B cell (primary cell): ENCODE results near the gene MAP4K4. TPM values are rescaled to one million over a fixed set of nuclear protein-coding genes. Genes with fewer than 3 reads are reported as not detected.

Source experiments
- ATAC-seq: fragments of 200-7000 bp; cut with Tn5 transposase; one replicate; pipeline ENCODE4 v1.10.0; 2021; ENCODE audit warnings: low read depth, mild to moderate bottlenecking, moderate number of reproducible peaks, moderate library complexity
- CTCF ChIA-PET: fragments of 350-600 bp; sonication (Branson Sonifier 250); formaldehyde crosslinking; loops from one replicate; lab custom pipeline; 2021; ENCODE audit warnings: antibody characterized with exemption, inconsistent platforms; lab: Charles Lee
- POLR2A ChIA-PET: fragments of 350-600 bp; sonication (Branson Sonifier 250); formaldehyde crosslinking; loops from one replicate; lab custom pipeline; 2021; ENCODE audit warnings: antibody characterized with exemption; lab: Charles Lee
- DNase-seq: peaks from one replicate; pipeline ENCODE4 v3.0.0; 2013
- H2AFZ ChIP-seq: 2 replicates; pipeline ENCODE4 v1.6.1; 2012; ENCODE audit warnings: mild to moderate bottlenecking, low read depth, low read length; ENCODE audit not compliant: insufficient read depth, poor library complexity, severe bottlenecking
- H3K27ac ChIP-seq, 2 donors: 1 replicate in 1 of 2; 2 replicates in 1 of 2; pipeline ENCODE4 v1.5.1; 2012 to 2013; ENCODE audit warnings: low read length in 2 of 2, mild to moderate bottlenecking in 2 of 2, moderate library complexity in 1 of 2
- H3K27me3 ChIP-seq, 4 experiments: fragments of 200-600 bp in 1 of 4; sonication (generic) in 1 of 4; replicated peaks in 1 of 4; 1 replicate in 2 of 4; 2 replicates in 2 of 4; pipeline versions ENCODE4 v1.6.1 to v1.7.0; 2013 to 2016; ENCODE audit warnings: low read length in 3 of 4, mild to moderate bottlenecking in 2 of 4, mixed read lengths in 1 of 4, moderate library complexity in 1 of 4; ENCODE audit not compliant: insufficient read depth in 4 of 4, control insufficient read depth in 3 of 4; ENCODE audit errors: control extremely low read depth in 1 of 4
- H3K36me3 ChIP-seq, 2 experiments: replicated peaks in 1 of 2; 1 replicate in 1 of 2; 2 replicates in 1 of 2; pipeline versions ENCODE4 v1.6.1 to v1.7.1; 2013; ENCODE audit warnings: low read length in 1 of 2; ENCODE audit not compliant: insufficient read depth in 2 of 2, control insufficient read depth in 1 of 2; ENCODE audit errors: control extremely low read depth in 1 of 2, extremely low read depth in 1 of 2
- H3K4me1 ChIP-seq, 2 donors: fragments of 200-600 bp in 1 of 2; sonication (generic) in 1 of 2; 1 replicate in 1 of 2; 2 replicates in 1 of 2; pipeline versions ENCODE4 v1.5.1 to v1.6.1; 2013 to 2017; ENCODE audit warnings: low read length in 2 of 2; ENCODE audit not compliant: control insufficient read depth in 2 of 2, insufficient read depth in 2 of 2
- H3K4me2 ChIP-seq: replicated peaks from 2 replicates; pipeline ENCODE3; 2012; ENCODE audit warnings: mild to moderate bottlenecking, low read depth, low read length; ENCODE audit not compliant: poor library complexity, severe bottlenecking
- H3K4me3 ChIP-seq, 5 experiments: fragments of 200-600 bp in 1 of 5; sonication (generic) in 1 of 5; 1 replicate in 3 of 5; 2 replicates in 2 of 5; pipeline versions ENCODE4 v1.5.1 to v1.7.0; 2011 to 2016; ENCODE audit warnings: low read length in 4 of 5, mild to moderate bottlenecking in 4 of 5, low read depth in 2 of 5, control low read depth in 1 of 5, moderate library complexity in 1 of 5; ENCODE audit not compliant: insufficient read depth in 1 of 5; ENCODE audit errors: control extremely low read depth in 1 of 5, extremely low read depth in 1 of 5
- H3K79me2 ChIP-seq: fragments of 200-600 bp; sonication (generic); one replicate; pipeline ENCODE4 v1.6.0; 2016; ENCODE audit warnings: low read length; ENCODE audit not compliant: control insufficient read depth, insufficient read depth
- H3K9ac ChIP-seq: fragments of 200-600 bp; sonication (generic); 2 replicates; pipeline ENCODE4 v1.6.1; 2017; ENCODE audit warnings: mild to moderate bottlenecking, low read length, moderate library complexity
- H3K9me3 ChIP-seq, 3 donors: one replicate each; pipeline versions ENCODE4 v1.6.1 to v1.7.1; 2013; ENCODE audit warnings: low read length in 2 of 3; ENCODE audit not compliant: control insufficient read depth in 2 of 3, insufficient read depth in 1 of 3; ENCODE audit errors: control extremely low read depth in 1 of 3
- H4K20me1 ChIP-seq: 2 replicates; pipeline ENCODE4 v1.6.0; 2012; ENCODE audit warnings: mild to moderate bottlenecking, low read length; ENCODE audit not compliant: insufficient read depth, control insufficient read depth, poor library complexity, severe bottlenecking
- H3K27ac Mint-ChIP-seq: one replicate; pipeline ENCODE4 v1.8.0; 2021; ENCODE audit warnings: mixed read lengths
- H3K27me3 Mint-ChIP-seq: one replicate; pipeline ENCODE4 v1.8.0; 2021; ENCODE audit warnings: mixed read lengths
- H3K4me1 Mint-ChIP-seq: one replicate; pipeline ENCODE4 v1.8.0; 2021; ENCODE audit warnings: mixed read lengths
- H3K4me3 Mint-ChIP-seq: one replicate; pipeline ENCODE4 v1.8.0; 2021; ENCODE audit warnings: mixed read lengths
- H3K9me3 Mint-ChIP-seq: one replicate; pipeline ENCODE4 v1.8.0; 2022; ENCODE audit warnings: mixed read lengths; ENCODE audit not compliant: insufficient read depth
- EZH2 ChIP-seq: IDR thresholded peaks from 2 replicates; pipeline ENCODE4 v1.6.1; 2012; ENCODE audit warnings: borderline replicate concordance, low read depth, mild to moderate bottlenecking, moderate library complexity, low read length; ENCODE audit not compliant: insufficient read depth, poor library complexity, severe bottlenecking
- WGBS: methylation state at CpG from one replicate; pipeline ENCODE4 v1.1.5; 2013; ENCODE audit warnings: missing lambda C conversion rate; ENCODE audit not compliant: insufficient coverage; 5-methylcytosine and 5-hydroxymethylcytosine counted together
- intact Hi-C: fragments of 100-400 bp; cut with micrococcal nuclease; formaldehyde crosslinking; loops from one replicate; pipeline ENCODE4 v1.10.0; 2022
- polyA plus RNA-seq: library from polyadenylated mRNA; depleted of rRNA; stranded (reverse); fragments of >200 nt; gene quantifications from 2 replicates; pipeline ENCODE4 v1.2.3, GENCODE V29; 2012
- total RNA-seq, 2 donors: library from RNA; stranded (reverse); fragments of 120-200 nt in 1 of 2; gene quantifications; 1 replicate in 1 of 2; 2 replicates in 1 of 2; pipeline versions ENCODE4 v1.2.3 to v1.2.4, GENCODE V29; 2013 to 2022
- TF ChIP-seq, protein P1 (sequence below): fragments of 200-600 bp; IDR thresholded peaks from one replicate; pipeline ENCODE4 v1.8.0; 2022; ENCODE audit warnings: antibody characterized with exemption, mild to moderate bottlenecking

MAP4K4 gene
- total and polyA plus RNA-seq, 2 donors (not counting 1 experiment from before 2014, with no cell fraction given) = 54.8 to 280 TPM

DNA sequence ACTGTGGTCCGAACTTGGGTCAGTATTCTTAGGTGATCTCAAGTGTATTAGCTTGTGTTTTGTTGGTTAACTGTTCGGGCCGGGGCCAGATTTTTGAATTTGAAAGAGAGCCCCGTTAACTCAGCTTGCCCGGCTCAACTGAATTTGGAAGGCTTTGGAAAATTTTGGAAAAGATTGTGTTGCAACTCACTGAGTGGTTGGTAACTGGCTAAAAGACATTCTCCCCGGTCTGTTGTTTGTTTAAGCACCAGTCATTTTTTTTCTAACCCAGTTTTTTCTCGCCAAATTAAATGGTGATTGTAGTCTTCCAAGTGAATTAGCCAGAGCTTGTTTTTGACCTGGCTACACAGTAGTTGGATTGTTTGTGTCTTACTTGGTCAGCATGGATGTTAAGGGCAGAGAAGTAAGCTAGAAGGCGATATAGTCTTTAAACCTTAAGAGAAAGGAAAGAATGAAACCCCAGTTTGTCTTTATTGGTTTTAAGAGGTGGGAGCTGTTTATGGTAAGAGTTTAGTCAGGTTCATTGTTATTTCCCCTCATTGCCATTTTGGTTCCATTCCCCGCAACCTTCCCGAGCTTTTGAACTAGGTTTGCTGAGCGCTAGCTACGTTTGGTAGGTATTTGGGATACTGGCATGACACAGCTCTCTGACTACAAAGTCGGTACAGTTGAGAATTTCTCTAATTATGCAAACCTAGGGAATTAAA, 2.4 kb downstream of the MAP4K4 start:
- Histone ChIP-seq H3K4me2 (peak overlapping the region; percentile 82), H4K20me1 (peaks cover 6% of the 10 kb centered on the region), H3K79me2 (peaks cover 67% of the 10 kb centered on the region), H3K27me3 (no peaks in the 10 kb centered on the region), H3K27ac (peak overlapping the region; percentile 59 to 78), H3K9ac (peak overlapping the region; percentile 80), H3K36me3 (peaks cover 1 to 8% of the 10 kb centered on the region in 2 experiments), H2AFZ (no peak overlapping the region), H3K9me3 (peaks cover 0 to 8% (median 0%) of the 10 kb centered on the region in 3 donors), H3K4me1 (peaks cover 50 to 52% of the 10 kb centered on the region in 2 donors), H3K4me3 (peak overlapping the region; percentile 64 to 98 (median 80))
- H3K4me1 Mint-ChIP-seq = peaks cover 47% of the 10 kb centered on the region
- H3K27ac Mint-ChIP-seq = no peak overlapping the region
- no peak for DNase-seq
- H3K4me3 Mint-ChIP-seq = no peak overlapping the region
- intact Hi-C loops = loop anchor here (2.0 to 5.0 kb wide), 5 partner anchors 48 to 283 kb away; no protein-coding TSS in a partner anchor
- POLR2A ChIA-PET = interaction anchor here (1.4 to 1.6 kb wide), 4 partner anchors 11 to 52 kb away, joined by 3 to 7 read pairs (median 4); no protein-coding TSS in a partner anchor
- no peak for ATAC-seq
- CTCF ChIA-PET = interaction anchor here (0.5 to 3.6 kb wide), 13 partner anchors 10 to 281 kb away, joined by 3 to 25 read pairs (median 5); no protein-coding TSS in a partner anchor
- H3K9me3 Mint-ChIP-seq = peaks cover 5% of the 10 kb centered on the region
- no peaks in the 10 kb centered on the region for H3K27me3 Mint-ChIP-seq
- 78% methylated on average over 5 of the region's 13 CpGs for WGBS
- TF ChIP-seq, protein P1, sequence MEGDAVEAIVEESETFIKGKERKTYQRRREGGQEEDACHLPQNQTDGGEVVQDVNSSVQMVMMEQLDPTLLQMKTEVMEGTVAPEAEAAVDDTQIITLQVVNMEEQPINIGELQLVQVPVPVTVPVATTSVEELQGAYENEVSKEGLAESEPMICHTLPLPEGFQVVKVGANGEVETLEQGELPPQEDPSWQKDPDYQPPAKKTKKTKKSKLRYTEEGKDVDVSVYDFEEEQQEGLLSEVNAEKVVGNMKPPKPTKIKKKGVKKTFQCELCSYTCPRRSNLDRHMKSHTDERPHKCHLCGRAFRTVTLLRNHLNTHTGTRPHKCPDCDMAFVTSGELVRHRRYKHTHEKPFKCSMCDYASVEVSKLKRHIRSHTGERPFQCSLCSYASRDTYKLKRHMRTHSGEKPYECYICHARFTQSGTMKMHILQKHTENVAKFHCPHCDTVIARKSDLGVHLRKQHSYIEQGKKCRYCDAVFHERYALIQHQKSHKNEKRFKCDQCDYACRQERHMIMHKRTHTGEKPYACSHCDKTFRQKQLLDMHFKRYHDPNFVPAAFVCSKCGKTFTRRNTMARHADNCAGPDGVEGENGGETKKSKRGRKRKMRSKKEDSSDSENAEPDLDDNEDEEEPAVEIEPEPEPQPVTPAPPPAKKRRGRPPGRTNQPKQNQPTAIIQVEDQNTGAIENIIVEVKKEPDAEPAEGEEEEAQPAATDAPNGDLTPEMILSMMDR = no peak
- TF ChIP-seq EZH2 = no peak

- DNase-seq (peak; percentile 53), ATAC-seq (peak; percentile 5)
- Mint-ChIP-seq H3K27me3 (no peaks in the 10 kb centered on the region), H3K9me3 (peaks cover 5% of the 10 kb centered on the region), H3K4me1 (peaks cover 74% of the 10 kb centered on the region), H3K27ac (peak overlapping the region; percentile 86), H3K4me3 (peak overlapping the region; percentile 84)
- Histone ChIP-seq H3K9me3 (peaks cover 0 to 8% (median 0%) of the 10 kb centered on the region in 3 donors), H3K27me3 (no peaks in the 10 kb centered on the region), H3K4me2 (peak overlapping the region; percentile 64), H4K20me1 (peaks cover 13% of the 10 kb centered on the region), H3K36me3 (peaks cover 1 to 8% of the 10 kb centered on the region in 2 experiments), H3K27ac (peak overlapping the region; percentile 71 to 94), H2AFZ (no peak overlapping the region), H3K4me1 (peaks cover 86 to 87% of the 10 kb centered on the region in 2 donors), H3K4me3 (peak overlapping the region in 1 of 5 experiments; percentile 10), H3K9ac (peak overlapping the region; percentile 2), H3K79me2 (peaks cover 99% of the 10 kb centered on the region)
- CTCF ChIA-PET = interaction anchor here (0.6 to 2.0 kb wide), 8 partner anchors 13 to 127 kb away, joined by 3 to 9 read pairs (median 4); no protein-coding TSS in a partner anchor
- WGBS = 0% methylated on average over 1 of the region's 1 CpG
- intact Hi-C loops = no loop called here
- TF ChIP-seq, protein P1 = no peak
- no peak for TF ChIP-seq EZH2
- POLR2A ChIA-PET = interaction anchor here (0.6 to 1.1 kb wide), 4 partner anchors 9 to 53 kb away, joined by 3 to 7 read pairs (median 5); no protein-coding TSS in a partner anchor
Observed at GRCh38 chr2:101704046-101704466, 6.5 kb downstream of the MAP4K4 start.
